Measurements from ENCODE around the gene STAB1. TPM values are rescaled to one million over a fixed set of nuclear protein-coding genes. Genes with fewer than 3 reads are reported as not detected.

Gene STAB1
- total RNA-seq, 1 experiment from 2014 or later: not detected

DNA sequence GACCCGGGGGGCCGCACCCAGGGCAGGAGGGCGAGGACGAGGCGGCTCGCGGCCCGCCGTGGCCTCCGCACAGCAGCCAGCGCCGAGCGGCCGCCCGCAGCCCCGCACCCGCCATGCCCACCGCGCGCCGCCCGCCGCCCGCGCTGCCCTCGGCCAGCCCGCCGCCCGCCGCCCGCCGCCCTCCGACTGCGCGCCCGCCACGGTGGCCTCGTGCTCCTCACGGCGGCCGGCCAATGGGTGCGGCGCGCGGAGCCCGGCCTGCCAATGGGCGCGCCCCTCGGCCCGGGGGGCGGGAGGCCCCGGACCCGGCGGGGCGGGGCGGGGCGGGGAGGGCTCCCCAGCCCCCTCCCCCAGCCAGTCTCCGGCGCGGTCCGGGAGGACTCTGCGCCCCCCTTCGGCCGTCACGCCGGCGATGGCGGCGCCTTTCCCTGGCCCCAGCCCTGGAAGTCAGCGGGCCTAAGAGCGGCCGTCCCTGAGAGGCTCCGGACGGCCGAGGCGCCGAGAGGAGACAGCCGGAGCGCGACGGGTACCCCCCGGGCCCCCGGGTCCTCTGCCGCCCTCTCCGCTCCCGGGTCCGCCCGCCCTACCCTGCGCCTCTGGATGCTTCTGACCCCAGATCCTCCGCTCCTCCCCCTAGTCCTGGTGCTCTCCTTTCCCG, 38.6 kb downstream of the STAB1 start, which contains the start of gene NT5DC2:
TSS of gene NT5DC2 (minus strand) at position 235 of the 658 bp plus-strand sequence. CDS start at position 115, 120 bp downstream.
- Histone ChIP-seq H3K4me1 (replicated peaks) (peaks cover 31% of the 10 kb centered on the region), H3K27ac (peak within 1 kb of the TSS; percentile 55; the same call in 1 of the 2 replicates), H3K27me3 (replicated peaks) (no peaks in the 10 kb centered on the region), H3K36me3 (peaks cover 14% of the 10 kb centered on the region), H3K4me3 (peak within 1 kb of the TSS; percentile 86), H3K9me3 (replicated peaks) (no peaks in the 10 kb centered on the region)
- peak; percentile 57 to 62 for DNase-seq (ENCODE audit: low read depth in 1 of 2, low spot score in 2 of 2)

GRCh38 chr3:52534281-52535183, 39.4 kb downstream of the STAB1 start:
- H3K27ac ChIP-seq: peak overlapping the region; percentile 55; the same call in 1 of the 2 replicates
- peaks cover 9% of the 10 kb centered on the region for H3K36me3 ChIP-seq
- H3K4me1 ChIP-seq (replicated peaks): peaks cover 31% of the 10 kb centered on the region
- peak overlapping the region; percentile 86 for H3K4me3 ChIP-seq
- H3K27me3 ChIP-seq (replicated peaks): no peaks in the 10 kb centered on the region
- DNase-seq (ENCODE audit: low read depth in 1 of 2, low spot score in 2 of 2): peak in 1 of 2 experiments; percentile 39
- no peaks in the 10 kb centered on the region for H3K9me3 ChIP-seq (replicated peaks)

DNA sequence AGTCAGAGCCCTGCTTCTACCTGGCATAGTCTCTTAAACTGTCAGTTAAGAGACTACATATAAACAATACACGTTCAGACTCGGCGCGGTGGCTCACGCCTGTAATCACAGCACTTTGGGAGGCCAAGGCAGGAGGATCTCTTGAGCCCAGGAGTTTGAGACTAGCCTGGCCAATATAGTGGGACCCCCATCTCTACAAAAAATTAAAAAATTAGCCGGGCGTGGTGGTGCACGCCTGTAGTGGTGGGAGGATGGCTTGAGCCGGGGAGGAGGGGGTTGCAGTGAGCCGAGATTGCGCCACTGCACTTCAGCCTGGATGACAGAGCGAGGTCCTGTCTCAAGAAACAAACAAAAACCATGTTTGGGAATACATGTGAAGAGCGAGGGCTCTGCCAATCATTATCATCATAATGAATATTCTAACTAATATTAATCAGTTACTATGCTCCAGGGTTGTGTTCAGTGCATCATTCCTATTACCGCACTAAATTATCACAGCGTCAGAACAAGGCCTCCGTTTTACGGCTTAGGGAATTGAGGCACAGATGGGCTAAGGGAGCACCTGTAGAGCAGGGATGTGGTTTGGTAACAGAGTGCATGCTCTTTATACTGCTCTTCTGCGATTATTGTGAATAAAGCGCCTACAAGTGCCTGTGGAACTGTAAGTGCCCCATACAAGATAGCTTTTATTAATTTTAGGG, 40.4 kb downstream of the STAB1 start:
- Histone ChIP-seq H3K27me3 (replicated peaks) (no peaks in the 10 kb centered on the region), H3K4me3 (peak overlapping the region; percentile 52; the same call in 1 of the 2 replicates), H3K4me1 (replicated peaks) (peaks cover 31% of the 10 kb centered on the region), H3K27ac (no peak overlapping the region), H3K9me3 (replicated peaks) (no peaks in the 10 kb centered on the region), H3K36me3 (peaks cover 17% of the 10 kb centered on the region)
- no peak for DNase-seq (ENCODE audit: low read depth in 1 of 2, low spot score in 2 of 2)

GRCh38 chr3:52536112-52536368, 40.9 kb downstream of the STAB1 start:
- Histone ChIP-seq H3K27ac (no peak overlapping the region), H3K9me3 (replicated peaks) (no peaks in the 10 kb centered on the region), H3K4me1 (replicated peaks) (peaks cover 31% of the 10 kb centered on the region), H3K36me3 (peaks cover 22% of the 10 kb centered on the region), H3K4me3 (peak overlapping the region; percentile 52; the same call in 1 of the 2 replicates), H3K27me3 (replicated peaks) (no peaks in the 10 kb centered on the region)
- no peak for DNase-seq (ENCODE audit: low read depth in 1 of 2, low spot score in 2 of 2)

GRCh38 chr3:52536369-52537164, 41.4 kb downstream of the STAB1 start, which contains the start of gene UQCC5:
Gene UQCC5 (plus strand): TSS chr3:52536605. CDS start chr3:52536756, 151 bp downstream.
- Histone ChIP-seq H3K9me3 (replicated peaks) (no peaks in the 10 kb centered on the region), H3K27me3 (replicated peaks) (no peaks in the 10 kb centered on the region), H3K4me3 (peak within 1 kb of the TSS; percentile 52), H3K4me1 (replicated peaks) (peaks cover 31% of the 10 kb centered on the region), H3K36me3 (peaks cover 26% of the 10 kb centered on the region), H3K27ac (peak within 1 kb of the TSS; percentile 2; the same call in 1 of the 2 replicates)
- peak; percentile 92 to 97 for DNase-seq (ENCODE audit: low read depth in 1 of 2, low spot score in 2 of 2)

GRCh38 chr3:52537165-52537620, 42.1 kb downstream of the STAB1 start:
- Histone ChIP-seq H3K4me3 (peak overlapping the region; percentile 52), H3K27ac (no peak overlapping the region), H3K27me3 (replicated peaks) (no peaks in the 10 kb centered on the region), H3K9me3 (replicated peaks) (no peaks in the 10 kb centered on the region), H3K4me1 (replicated peaks) (peaks cover 25% of the 10 kb centered on the region), H3K36me3 (peaks cover 22% of the 10 kb centered on the region)
- no peak for DNase-seq (ENCODE audit: low read depth in 1 of 2, low spot score in 2 of 2)

GRCh38 chr3:52537726-52538421, 42.7 kb downstream of the STAB1 start:
- H3K36me3 ChIP-seq: peaks cover 22% of the 10 kb centered on the region
- no peaks in the 10 kb centered on the region for H3K27me3 ChIP-seq (replicated peaks)
- H3K4me3 ChIP-seq: peak overlapping the region; percentile 52
- no peaks in the 10 kb centered on the region for H3K9me3 ChIP-seq (replicated peaks)
- peaks cover 19% of the 10 kb centered on the region for H3K4me1 ChIP-seq (replicated peaks)
- no peak for DNase-seq (ENCODE audit: low read depth in 1 of 2, low spot score in 2 of 2)
- no peak overlapping the region for H3K27ac ChIP-seq

DNA sequence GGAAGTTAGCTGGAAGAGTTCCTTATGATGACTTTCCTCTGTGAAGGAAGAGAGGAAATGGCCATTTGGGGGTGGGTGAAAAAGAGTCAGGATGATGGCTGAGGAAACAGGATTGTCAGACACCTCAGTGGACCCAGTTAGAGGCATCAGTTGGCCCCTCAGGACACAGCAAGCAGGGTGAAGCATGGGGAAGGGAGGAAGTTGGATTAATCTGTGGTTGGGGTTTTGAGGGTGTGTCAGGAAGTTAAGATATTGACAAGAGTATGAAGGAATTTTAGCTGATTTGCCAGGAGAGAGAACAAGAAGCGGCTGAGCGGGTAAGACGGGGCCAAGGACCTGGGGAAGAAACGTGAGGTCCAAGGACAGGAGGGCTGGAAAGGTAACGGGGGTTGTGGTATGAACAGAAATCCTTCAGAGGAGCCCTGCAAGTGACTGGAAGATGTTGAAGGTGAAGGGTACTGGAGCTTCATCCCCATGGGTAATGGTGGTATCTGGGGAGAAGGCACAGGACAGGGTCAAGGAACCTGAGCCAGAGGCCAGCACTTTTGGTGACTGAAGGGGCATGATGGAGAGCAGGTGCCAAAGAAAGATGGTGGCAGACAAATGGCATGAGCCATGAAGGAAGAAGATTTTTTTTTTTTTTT, 44.0 kb downstream of the STAB1 start:
- H3K27ac ChIP-seq: no peak overlapping the region
- H3K27me3 ChIP-seq (replicated peaks): no peaks in the 10 kb centered on the region
- no peak overlapping the region for H3K4me3 ChIP-seq
- peaks cover 22% of the 10 kb centered on the region for H3K36me3 ChIP-seq
- no peak for DNase-seq (ENCODE audit: low read depth in 1 of 2, low spot score in 2 of 2)
- no peaks in the 10 kb centered on the region for H3K9me3 ChIP-seq (replicated peaks)
- H3K4me1 ChIP-seq (replicated peaks): peaks cover 15% of the 10 kb centered on the region

- no peak for DNase-seq (ENCODE audit: low read depth in 1 of 2, low spot score in 2 of 2)
- Histone ChIP-seq H3K9me3 (replicated peaks) (no peaks in the 10 kb centered on the region), H3K27me3 (replicated peaks) (no peaks in the 10 kb centered on the region), H3K27ac (no peak overlapping the region), H3K4me3 (no peak overlapping the region), H3K4me1 (replicated peaks) (peaks cover 11% of the 10 kb centered on the region), H3K36me3 (peaks cover 25% of the 10 kb centered on the region)
Observed at GRCh38 chr3:52541050-52541449, 45.9 kb downstream of the STAB1 start.

GRCh38 chr3:52544937-52545336, 49.8 kb downstream of the STAB1 start:
- H3K36me3 ChIP-seq: peaks cover 47% of the 10 kb centered on the region
- no peak overlapping the region for H3K27ac ChIP-seq
- H3K27me3 ChIP-seq (replicated peaks): no peaks in the 10 kb centered on the region
- H3K4me3 ChIP-seq: no peak overlapping the region
- H3K4me1 ChIP-seq (replicated peaks): no peaks in the 10 kb centered on the region
- H3K9me3 ChIP-seq (replicated peaks): no peaks in the 10 kb centered on the region
- DNase-seq (ENCODE audit: low read depth in 1 of 2, low spot score in 2 of 2): no peak

DNA sequence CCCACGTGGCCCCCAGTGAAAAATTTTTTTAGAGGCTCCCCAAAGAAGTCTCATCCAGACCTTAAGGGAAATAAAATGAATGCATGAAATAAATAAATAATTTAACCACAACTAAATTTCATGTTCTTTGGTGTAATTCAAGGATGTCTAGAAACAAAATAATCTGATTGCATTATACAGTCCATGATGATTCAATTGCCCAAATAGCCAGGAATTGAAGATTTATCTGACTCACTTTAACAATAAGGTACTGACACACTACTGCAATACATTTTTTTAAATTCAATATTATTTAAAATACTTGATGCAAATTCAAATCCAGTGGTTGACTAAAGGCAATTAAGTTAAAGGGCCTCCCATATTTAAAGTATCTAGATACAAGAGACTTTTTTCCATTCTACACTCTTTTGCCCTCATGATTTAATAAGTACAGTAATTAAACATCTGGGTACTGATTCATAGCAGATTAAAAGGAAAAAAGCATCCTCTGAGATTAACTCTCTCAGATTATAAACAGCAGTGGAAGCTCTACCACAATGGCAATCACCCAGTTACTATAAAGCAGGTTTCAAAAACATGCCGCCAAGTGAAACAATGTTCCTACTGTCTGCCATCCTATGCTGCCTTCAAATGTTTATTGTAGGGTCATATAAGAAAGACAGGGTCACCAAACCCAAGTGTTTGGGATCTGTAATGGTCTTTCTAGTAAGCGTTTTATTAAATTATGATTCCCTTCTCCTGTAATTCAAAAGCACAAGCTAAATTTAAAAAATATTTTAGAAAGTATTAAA, 51.2 kb downstream of the STAB1 start:
- Histone ChIP-seq H3K4me1 (replicated peaks) (no peaks in the 10 kb centered on the region), H3K4me3 (no peak overlapping the region), H3K9me3 (replicated peaks) (no peaks in the 10 kb centered on the region), H3K27ac (no peak overlapping the region), H3K27me3 (replicated peaks) (no peaks in the 10 kb centered on the region), H3K36me3 (peaks cover 46% of the 10 kb centered on the region)
- DNase-seq (ENCODE audit: low read depth in 1 of 2, low spot score in 2 of 2): no peak

All from SJSA1 (cell line).